Measurements from ENCODE around the gene HUNK.
"Not testable (repeated sequence)": the region's sequence is repeated elsewhere in the genome, so short reads cannot be mapped to it uniquely, and the experiment has no call there.

The HUNK gene

GRCh38 chr21:32022146-32022545, 149.3 kb downstream of the HUNK start:
- Histone ChIP-seq H3K4me2 (no peak overlapping the region), H3K4me3 (no peak overlapping the region), H3K27ac (no peak overlapping the region), H3K4me1 (peaks cover 9% of the 10 kb centered on the region; the same call in 1 of the 2 replicates), H3K9ac (no peak overlapping the region), H4K20me1 (no peaks in the 10 kb centered on the region), H3K27me3 (no peaks in the 10 kb centered on the region), H3K9me3 (no peaks in the 10 kb centered on the region), H3K36me3 (no peaks in the 10 kb centered on the region)
- no peak for TF ChIP-seq Cebpa-rat (IDR thresholded peaks at IDR 0.05)

- no peak for TF ChIP-seq Cebpa-rat (IDR thresholded peaks at IDR 0.05)
- Histone ChIP-seq H4K20me1 (no peaks in the 10 kb centered on the region), H3K4me2 (no peak overlapping the region), H3K36me3 (no peaks in the 10 kb centered on the region), H3K9ac (no peak overlapping the region), H3K4me3 (no peak overlapping the region), H3K27me3 (no peaks in the 10 kb centered on the region), H3K4me1 (peaks cover 17% of the 10 kb centered on the region), H3K27ac (no peak overlapping the region), H3K9me3 (no peaks in the 10 kb centered on the region)
Measured at GRCh38 chr21:32030146-32030652, 157.4 kb downstream of the HUNK start.

DNA sequence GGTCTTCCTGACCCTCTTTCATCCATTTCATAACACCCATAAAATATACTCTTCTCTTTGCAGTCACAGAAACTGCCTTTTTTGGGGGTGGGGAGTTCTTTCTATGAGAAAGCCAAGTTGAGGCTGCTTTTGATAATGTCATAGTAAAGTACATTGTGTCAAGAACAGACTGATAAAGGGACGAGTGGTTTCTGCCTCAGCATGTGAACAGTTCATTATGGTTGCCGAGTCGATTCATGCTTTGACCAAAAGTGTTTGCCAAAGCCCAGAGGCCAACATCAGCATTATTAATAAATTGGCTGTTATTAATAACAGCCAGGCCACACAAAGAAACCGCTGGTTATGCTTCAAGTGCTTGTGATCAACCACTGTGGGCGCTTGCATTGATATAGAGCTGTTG, 162.0 kb downstream of the HUNK start:
- H4K20me1 ChIP-seq: no peaks in the 10 kb centered on the region
- H3K27me3 ChIP-seq: no peaks in the 10 kb centered on the region
- no peaks in the 10 kb centered on the region for H3K9me3 ChIP-seq
- no peak for TF ChIP-seq Cebpa-rat (IDR thresholded peaks at IDR 0.05)
- H3K4me2 ChIP-seq: no peak overlapping the region
- H3K4me1 ChIP-seq: peaks cover 17% of the 10 kb centered on the region
- H3K36me3 ChIP-seq: no peaks in the 10 kb centered on the region
- no peak overlapping the region for H3K9ac ChIP-seq
- H3K4me3 ChIP-seq: no peak overlapping the region
- H3K27ac ChIP-seq: no peak overlapping the region

DNA sequence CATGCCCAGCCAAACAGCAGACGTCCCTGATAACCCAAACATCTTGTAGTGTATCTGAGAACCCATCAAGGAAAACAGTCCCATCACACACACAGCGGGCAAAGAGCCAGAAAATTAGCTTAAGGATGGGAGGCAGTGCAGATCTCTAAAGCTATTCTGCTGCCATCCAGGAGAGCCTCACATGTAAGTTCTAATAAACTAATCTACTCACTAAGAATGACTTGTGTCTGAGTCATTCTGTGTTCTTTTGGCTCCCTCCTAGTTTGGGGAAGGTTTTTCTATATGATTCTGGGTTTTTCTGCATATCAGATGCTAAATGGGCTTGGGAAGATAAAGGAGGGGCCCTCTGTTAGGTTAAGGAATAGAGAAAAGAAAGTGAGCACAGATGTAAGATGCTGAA, 162.8 kb downstream of the HUNK start:
- Histone ChIP-seq H3K36me3 (no peaks in the 10 kb centered on the region), H3K27me3 (no peaks in the 10 kb centered on the region), H3K9ac (no peak overlapping the region), H3K4me3 (no peak overlapping the region), H3K4me2 (no peak overlapping the region), H3K27ac (no peak overlapping the region), H3K9me3 (no peaks in the 10 kb centered on the region), H4K20me1 (no peaks in the 10 kb centered on the region), H3K4me1 (peaks cover 17% of the 10 kb centered on the region)
- no peak for TF ChIP-seq Cebpa-rat (IDR thresholded peaks at IDR 0.05)

- TF ChIP-seq Cebpa-rat (IDR thresholded peaks at IDR 0.05): no peak
- no peaks in the 10 kb centered on the region for H3K9me3 ChIP-seq
- no peak overlapping the region for H3K27ac ChIP-seq
Measured at GRCh38 chr21:32036756-32037155, 163.9 kb downstream of the HUNK start.

DNA sequence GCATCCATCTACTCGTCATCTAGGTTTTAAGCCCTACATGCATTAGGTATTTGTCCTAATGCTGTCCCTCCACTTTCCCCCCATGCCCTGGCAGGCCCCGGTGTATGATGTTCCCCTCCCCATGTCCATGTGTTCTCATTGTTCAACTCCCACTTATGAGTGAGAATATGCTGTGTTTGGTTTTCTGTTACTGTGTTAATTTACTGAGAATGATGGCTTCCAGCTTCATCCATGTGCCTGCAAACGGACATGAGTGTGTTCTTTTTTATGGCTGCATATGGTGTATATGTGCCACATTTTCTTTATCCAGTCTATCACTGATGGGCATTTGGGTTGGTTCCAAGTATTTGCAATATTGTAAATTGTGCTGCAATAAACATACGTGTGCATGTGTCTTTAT, 165.9 kb downstream of the HUNK start:
- not testable (repeated sequence) for H3K27me3 ChIP-seq, H3K9me3 ChIP-seq, H3K4me3 ChIP-seq, H3K4me1 ChIP-seq, H3K4me2 ChIP-seq, H3K9ac ChIP-seq, H4K20me1 ChIP-seq, H3K36me3 ChIP-seq, H3K27ac ChIP-seq

More at GRCh38 chr21:32036756-32037155, 163.9 kb downstream of the HUNK start:
- Histone ChIP-seq H4K20me1 (no peaks in the 10 kb centered on the region), H3K9ac (no peak overlapping the region), H3K36me3 (no peaks in the 10 kb centered on the region), H3K4me1 (peaks cover 14% of the 10 kb centered on the region), H3K27me3 (no peaks in the 10 kb centered on the region), H3K4me3 (no peak overlapping the region), H3K4me2 (no peak overlapping the region)

DNA sequence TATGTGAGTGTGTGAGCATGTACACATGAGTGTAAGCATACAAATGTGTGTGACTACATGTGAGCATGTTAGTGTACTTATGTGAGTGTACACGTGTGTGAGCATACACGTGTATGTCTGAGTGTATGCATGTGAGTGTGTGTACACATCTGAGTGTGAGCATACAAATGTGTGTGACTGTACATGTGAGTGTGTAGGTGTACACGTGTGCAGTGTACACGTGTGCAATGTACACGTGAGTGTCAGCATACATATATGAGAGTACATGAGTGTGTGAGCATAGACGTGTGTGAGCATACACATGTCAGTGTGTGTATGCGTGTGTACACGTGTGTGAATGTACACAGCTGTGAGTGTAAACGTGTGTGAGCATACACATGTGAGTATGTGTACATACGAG, 170.6 kb downstream of the HUNK start:
- Histone ChIP-seq H3K4me2 (no peak overlapping the region), H3K9ac (no peak overlapping the region), H3K4me1 (no peaks in the 10 kb centered on the region), H3K9me3 (no peaks in the 10 kb centered on the region), H3K27ac (no peak overlapping the region), H3K4me3 (no peak overlapping the region), H4K20me1 (no peaks in the 10 kb centered on the region), H3K36me3 (no peaks in the 10 kb centered on the region), H3K27me3 (no peaks in the 10 kb centered on the region)
- TF ChIP-seq Cebpa-rat (IDR thresholded peaks at IDR 0.05): no peak

- Histone ChIP-seq H3K9me3 (no peaks in the 10 kb centered on the region), H3K27me3 (no peaks in the 10 kb centered on the region), H3K4me1 (no peaks in the 10 kb centered on the region), H3K4me2 (no peak overlapping the region), H3K27ac (no peak overlapping the region), H3K4me3 (no peak overlapping the region), H3K9ac (no peak overlapping the region), H4K20me1 (no peaks in the 10 kb centered on the region), H3K36me3 (no peaks in the 10 kb centered on the region)
- no peak for TF ChIP-seq Cebpa-rat (IDR thresholded peaks at IDR 0.05)
Measured at GRCh38 chr21:32044205-32045180, 171.7 kb downstream of the HUNK start.

GRCh38 chr21:32046191-32046590, 173.4 kb downstream of the HUNK start:
- Histone ChIP-seq H3K9ac (no peak overlapping the region), H4K20me1 (no peaks in the 10 kb centered on the region), H3K4me2 (no peak overlapping the region), H3K27ac (no peak overlapping the region), H3K4me1 (no peaks in the 10 kb centered on the region), H3K36me3 (no peaks in the 10 kb centered on the region), H3K27me3 (no peaks in the 10 kb centered on the region), H3K4me3 (no peak overlapping the region), H3K9me3 (no peaks in the 10 kb centered on the region)
- TF ChIP-seq Cebpa-rat (IDR thresholded peaks at IDR 0.05): no peak

GRCh38 chr21:32048353-32048752, 175.5 kb downstream of the HUNK start:
- Histone ChIP-seq H3K4me2 (no peak overlapping the region), H3K9me3 (peaks cover 12% of the 10 kb centered on the region; the same call in 1 of the 2 replicates), H3K4me1 (no peaks in the 10 kb centered on the region), H4K20me1 (no peaks in the 10 kb centered on the region), H3K9ac (no peak overlapping the region), H3K27ac (no peak overlapping the region), H3K4me3 (no peak overlapping the region), H3K36me3 (no peaks in the 10 kb centered on the region), H3K27me3 (no peaks in the 10 kb centered on the region)
- no peak for TF ChIP-seq Cebpa-rat (IDR thresholded peaks at IDR 0.05)
